ENCODE measurements around the gene SGCD. TPM values are rescaled to one million over a fixed set of nuclear protein-coding genes. Genes with fewer than 3 reads are reported as not detected.

Gene SGCD
- 1 to 10 TPM; 5.2 to 6.7 (median 6.4) TPM for total RNA-seq (2021; fragmentation: NEBNext Ultra II Directional; extraction: Animal tissue kit (Norgen Biotek cat#: 25700))
- long read RNA-seq, partial matches to known transcripts = 2 of 6 reads
- long read RNA-seq, other reads (novel, unspliced or antisense) = 2 of 6 reads

- Mint-ChIP-seq H3K4me1 (ENCODE audit: low read depth) (peaks cover 37% of the 10 kb centered on the region), H3K9me3 (peaks cover 5% of the 10 kb centered on the region), H3K27me3 (ENCODE audit: insufficient read depth) (peaks cover 1% of the 10 kb centered on the region; the same call in 1 of the 2 replicates), H3K36me3 (ENCODE audit: low read depth) (peaks cover 5% of the 10 kb centered on the region; the same call in 1 of the 2 replicates), H3K4me3 (peak within 1 kb of the TSS; percentile 91), H3K27ac (peak within 1 kb of the TSS; percentile 88)
- DNase-seq = peak; percentile 77
- TF ChIP-seq CTCF (IDR thresholded peaks at IDR 0.05) = no peak; the same call in 1 of the 2 replicates
Measured at GRCh38 chr5:156326718-156327259, at the start of gene SGCD. Gene SGCD, plus strand, starts transcription at chr5:156327164.

- no peaks in the 10 kb centered on the region; the same call in 1 of the 2 replicates for H3K27me3 Mint-ChIP-seq (ENCODE audit: insufficient read depth)
- H3K4me3 Mint-ChIP-seq = no peak overlapping the region
- peaks cover 12% of the 10 kb centered on the region for H3K9me3 Mint-ChIP-seq
- DNase-seq = no peak
- H3K36me3 Mint-ChIP-seq (ENCODE audit: low read depth) = no peaks in the 10 kb centered on the region
- no peak overlapping the region for H3K27ac Mint-ChIP-seq
- no peak for TF ChIP-seq CTCF (IDR thresholded peaks at IDR 0.05)
- no peaks in the 10 kb centered on the region for H3K4me1 Mint-ChIP-seq (ENCODE audit: low read depth)
Measured at GRCh38 chr5:156277290-156277689, 49.7 kb upstream of the SGCD start.

- peaks cover 3% of the 10 kb centered on the region; the same call in 1 of the 2 replicates for H3K9me3 Mint-ChIP-seq
- no peak overlapping the region for H3K27ac Mint-ChIP-seq
- H3K4me1 Mint-ChIP-seq (ENCODE audit: low read depth) = no peaks in the 10 kb centered on the region
Measured at GRCh38 chr5:156295431-156295830, 31.5 kb upstream of the SGCD start.

GRCh38 chr5:156310115-156310514 is 16.8 kb upstream of the SGCD start:
- DNase-seq = no peak
- H3K27me3 Mint-ChIP-seq (ENCODE audit: insufficient read depth) = peaks cover 4% of the 10 kb centered on the region
- TF ChIP-seq CTCF (IDR thresholded peaks at IDR 0.05) = no peak
- H3K27ac Mint-ChIP-seq = no peak overlapping the region
- no peak overlapping the region for H3K4me3 Mint-ChIP-seq
- H3K36me3 Mint-ChIP-seq (ENCODE audit: low read depth) = no peaks in the 10 kb centered on the region
- H3K9me3 Mint-ChIP-seq = peaks cover 10% of the 10 kb centered on the region; the same call in 1 of the 2 replicates
- H3K4me1 Mint-ChIP-seq (ENCODE audit: low read depth) = no peaks in the 10 kb centered on the region

More at GRCh38 chr5:156295431-156295830, 31.5 kb upstream of the SGCD start:
- Mint-ChIP-seq H3K27me3 (ENCODE audit: insufficient read depth) (no peaks in the 10 kb centered on the region), H3K4me3 (no peak overlapping the region), H3K36me3 (ENCODE audit: low read depth) (no peaks in the 10 kb centered on the region)
- TF ChIP-seq CTCF (IDR thresholded peaks at IDR 0.05) = no peak
- DNase-seq = no peak

- Mint-ChIP-seq H3K9me3 (peaks cover 3% of the 10 kb centered on the region; the same call in 1 of the 2 replicates), H3K27ac (no peak overlapping the region), H3K4me3 (no peak overlapping the region), H3K27me3 (ENCODE audit: insufficient read depth) (peaks cover 4% of the 10 kb centered on the region), H3K4me1 (ENCODE audit: low read depth) (no peaks in the 10 kb centered on the region), H3K36me3 (ENCODE audit: low read depth) (no peaks in the 10 kb centered on the region)
- no peak for TF ChIP-seq CTCF (IDR thresholded peaks at IDR 0.05)
- DNase-seq = no peak
Measured at GRCh38 chr5:156312897-156313694, 13.9 kb upstream of the SGCD start.
